Mesendoderm (in vitro differentiated cells): ENCODE data around the gene PNKP.

Source experiments
- DNase-seq: peaks from one replicate; pipeline ENCODE4 v3.0.0; 2013
- H2AK5ac ChIP-seq: 2 replicates; pipeline ENCODE4 v1.6.1; 2013; ENCODE audit warnings: low read length, inconsistent platforms
- H2BK120ac ChIP-seq: 2 replicates; pipeline ENCODE4 v1.6.1; 2013; ENCODE audit warnings: low read depth, mild to moderate bottlenecking, low read length, moderate library complexity, mixed read lengths
- H2BK15ac ChIP-seq: replicated peaks from 2 replicates; pipeline ENCODE4 v1.6.1; 2013; ENCODE audit warnings: low read depth, mild to moderate bottlenecking, moderate library complexity
- H2BK5ac ChIP-seq: 2 replicates; pipeline ENCODE4 v1.6.1; 2013; ENCODE audit warnings: low read length, inconsistent platforms
- H3K18ac ChIP-seq: 2 replicates; pipeline ENCODE4 v1.6.1; 2013; ENCODE audit warnings: mild to moderate bottlenecking, low read length, mixed read lengths
- H3K23ac ChIP-seq: one replicate; pipeline ENCODE4 v1.6.1; 2013; ENCODE audit warnings: low read length
- H3K27ac ChIP-seq: 2 replicates; pipeline ENCODE4 v1.5.1; 2013; ENCODE audit warnings: low read depth, mild to moderate bottlenecking, inconsistent platforms, low read length, moderate library complexity
- H3K27me3 ChIP-seq: 2 replicates; pipeline ENCODE4 v1.6.1; 2013; ENCODE audit warnings: low read length, control low read depth, mild to moderate bottlenecking, inconsistent platforms; ENCODE audit not compliant: insufficient read depth, poor library complexity
- H3K36me3 ChIP-seq: 2 replicates; pipeline ENCODE4 v1.6.1; 2013; ENCODE audit warnings: low read length, inconsistent platforms; ENCODE audit not compliant: control insufficient read depth, insufficient read depth
- H3K4ac ChIP-seq: one replicate; pipeline ENCODE4 v1.6.1; 2013; ENCODE audit warnings: low read depth, mild to moderate bottlenecking, low read length, moderate library complexity
- H3K4me1 ChIP-seq: 2 replicates; pipeline ENCODE4 v1.6.1; 2013; ENCODE audit warnings: low read depth, low read length, inconsistent platforms; ENCODE audit not compliant: control insufficient read depth
- H3K4me2 ChIP-seq: 2 replicates; pipeline ENCODE4 v1.6.1; 2013; ENCODE audit warnings: low read length
- H3K4me3 ChIP-seq: 2 replicates; pipeline ENCODE4 v1.5.1; 2013; ENCODE audit warnings: mild to moderate bottlenecking, low read length
- H3K56ac ChIP-seq: one replicate; pipeline ENCODE4 v1.6.1; 2013; ENCODE audit warnings: low read length
- H3K79me1 ChIP-seq: 2 replicates; pipeline ENCODE4 v1.6.1; 2013; ENCODE audit warnings: low read length, inconsistent platforms
- H3K79me2 ChIP-seq: 2 replicates; pipeline ENCODE4 v1.6.1; 2013; ENCODE audit warnings: mild to moderate bottlenecking, low read length; ENCODE audit not compliant: control insufficient read depth, insufficient read depth
- H3K9ac ChIP-seq: 2 replicates; pipeline ENCODE4 v1.6.1; 2013; ENCODE audit warnings: low read length, inconsistent platforms
- H4K5ac ChIP-seq: one replicate; pipeline ENCODE4 v1.6.1; 2013; ENCODE audit warnings: low read length
- H4K8ac ChIP-seq: one replicate; pipeline ENCODE4 v1.6.1; 2013; ENCODE audit warnings: low read depth, mild to moderate bottlenecking, control low read depth, low read length, moderate library complexity
- WGBS: extraction: QIAGEN DNeasy Blood & Tissue Kit; methylation state at CpG from one replicate; pipeline ENCODE4 v1.1.7; 2013; ENCODE audit warnings: low lambda C conversion rate, missing lambda C conversion rate; ENCODE audit not compliant: insufficient coverage; ENCODE audit errors: extremely low coverage; 5-methylcytosine and 5-hydroxymethylcytosine counted together

PNKP gene

GRCh38 chr19:49878744-49879070 is 11.3 kb upstream of the PNKP start:
- Histone ChIP-seq H2BK120ac (no peak overlapping the region), H3K79me2 (peaks cover 16% of the 10 kb centered on the region), H3K4ac (no peak overlapping the region), H3K23ac (no peak overlapping the region), H3K56ac (peak overlapping the region; percentile 84), H2BK5ac (peak overlapping the region; percentile 32), H2BK15ac (no peak overlapping the region), H4K5ac (no peak overlapping the region), H3K27ac (peak overlapping the region; percentile 27), H3K27me3 (no peaks in the 10 kb centered on the region), H4K8ac (no peak overlapping the region), H3K18ac (no peak overlapping the region), H2AK5ac (peak overlapping the region; percentile 61), H3K4me2 (peak overlapping the region; percentile 64), H3K4me3 (peak overlapping the region; percentile 78), H3K4me1 (peaks cover 4% of the 10 kb centered on the region), H3K79me1 (peaks cover 18% of the 10 kb centered on the region), H3K9ac (peak overlapping the region; percentile 87), H3K36me3 (peaks cover 4% of the 10 kb centered on the region)
- no CpG with 5 or more reads among the region's 9 CpGs for WGBS
- DNase-seq = no peak

DNA sequence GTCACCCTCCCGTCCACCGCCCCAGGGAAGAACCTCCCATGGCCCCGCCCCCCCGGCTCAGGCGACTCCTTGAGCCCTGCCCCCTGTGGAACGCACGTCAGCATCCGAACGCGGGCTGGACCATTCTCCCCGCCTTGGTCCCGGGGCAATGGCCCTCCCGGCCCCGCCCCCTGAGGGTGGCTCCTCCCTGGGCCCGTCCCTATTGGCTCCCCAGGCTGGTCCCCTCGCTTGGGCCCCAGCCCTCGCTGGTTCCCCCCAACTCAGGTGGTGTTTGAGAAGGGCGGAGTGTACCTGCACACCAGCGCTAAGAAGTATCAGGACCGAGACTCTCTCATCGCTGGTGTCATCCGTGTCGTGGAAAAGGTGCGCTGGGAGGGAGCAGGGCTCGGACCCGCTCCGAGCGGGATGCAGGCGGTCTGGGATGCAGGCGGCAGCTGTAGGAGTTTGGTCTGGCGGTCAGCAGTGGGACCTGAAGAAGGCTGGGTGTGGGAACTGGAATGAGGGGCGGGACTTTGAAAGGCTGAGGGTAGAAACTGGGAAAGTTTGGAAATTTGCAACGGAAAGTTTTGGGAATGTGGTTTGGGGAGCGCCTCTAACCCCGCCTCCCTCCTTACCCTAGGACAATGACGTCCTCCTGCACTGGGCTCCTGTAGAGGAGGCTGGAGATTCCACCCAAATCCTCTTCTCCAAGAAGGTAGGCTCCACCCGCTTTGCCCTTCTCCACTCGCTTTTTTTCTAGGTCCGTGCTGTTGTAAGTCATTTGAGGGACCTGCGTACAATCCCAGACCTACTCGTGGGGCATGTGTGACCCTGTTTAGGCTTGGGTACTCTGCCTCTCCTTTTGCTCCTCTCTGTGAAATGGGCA is 10.7 kb upstream of the PNKP start:
- no peaks in the 10 kb centered on the region for H3K27me3 ChIP-seq
- peak overlapping the region; percentile 87 for H3K9ac ChIP-seq
- peaks cover 4% of the 10 kb centered on the region for H3K4me1 ChIP-seq

GRCh38 chr19:49877020-49877878 is 9.9 kb upstream of the PNKP start, which contains the start of the genes AKT1S1 and TBC1D17:
TSS of gene AKT1S1 (minus strand) at chr19:49877355. CDS start at chr19:49873295, 4,060 bp downstream.
TSS of gene TBC1D17 (plus strand) at chr19:49877702. CDS start at chr19:49877724, 22 bp downstream.
- Histone ChIP-seq H3K4me1 (peaks cover 4% of the 10 kb centered on the region), H3K36me3 (no peaks in the 10 kb centered on the region), H3K27ac (peak within 1 kb of the TSS; percentile 86), H3K27me3 (no peaks in the 10 kb centered on the region), H3K4ac (peak within 1 kb of the TSS; percentile 60), H3K4me3 (peak within 1 kb of the TSS; percentile 84), H3K18ac (peak within 1 kb of the TSS; percentile 72), H3K9ac (peak within 1 kb of the TSS; percentile 94), H3K4me2 (peak within 1 kb of the TSS; percentile 91), H3K23ac (peak within 1 kb of the TSS; percentile 90), H2AK5ac (peak within 1 kb of the TSS; percentile 61), H2BK5ac (peak within 1 kb of the TSS; percentile 99), H3K56ac (peak within 1 kb of the TSS; percentile 100), H2BK120ac (peak within 1 kb of the TSS; percentile 24), H4K5ac (peak within 1 kb of the TSS; percentile 97), H2BK15ac (no peak within 1 kb of the TSS), H3K79me1 (peaks cover 18% of the 10 kb centered on the region), H3K79me2 (peaks cover 16% of the 10 kb centered on the region), H4K8ac (no peak within 1 kb of the TSS)
- DNase-seq = peak; percentile 100
- no CpG with 5 or more reads among the region's 61 CpGs for WGBS

More for the DNA sequence above, 10.7 kb upstream of the PNKP start:
- Histone ChIP-seq H3K4me3 (peak overlapping the region; percentile 84), H3K56ac (peak overlapping the region; percentile 96), H3K36me3 (peaks cover under 1% of the 10 kb centered on the region), H2AK5ac (peak overlapping the region; percentile 61), H2BK120ac (no peak overlapping the region), H4K5ac (no peak overlapping the region), H3K79me1 (peaks cover 18% of the 10 kb centered on the region), H2BK5ac (peak overlapping the region; percentile 32), H3K4ac (no peak overlapping the region), H3K27ac (peak overlapping the region; percentile 84), H3K4me2 (peak overlapping the region; percentile 64), H3K18ac (peak overlapping the region; percentile 69), H3K23ac (no peak overlapping the region), H4K8ac (no peak overlapping the region), H3K79me2 (peaks cover 16% of the 10 kb centered on the region), H2BK15ac (no peak overlapping the region)
- no CpG with 5 or more reads among the region's 41 CpGs for WGBS
- peak; percentile 99 for DNase-seq

DNA sequence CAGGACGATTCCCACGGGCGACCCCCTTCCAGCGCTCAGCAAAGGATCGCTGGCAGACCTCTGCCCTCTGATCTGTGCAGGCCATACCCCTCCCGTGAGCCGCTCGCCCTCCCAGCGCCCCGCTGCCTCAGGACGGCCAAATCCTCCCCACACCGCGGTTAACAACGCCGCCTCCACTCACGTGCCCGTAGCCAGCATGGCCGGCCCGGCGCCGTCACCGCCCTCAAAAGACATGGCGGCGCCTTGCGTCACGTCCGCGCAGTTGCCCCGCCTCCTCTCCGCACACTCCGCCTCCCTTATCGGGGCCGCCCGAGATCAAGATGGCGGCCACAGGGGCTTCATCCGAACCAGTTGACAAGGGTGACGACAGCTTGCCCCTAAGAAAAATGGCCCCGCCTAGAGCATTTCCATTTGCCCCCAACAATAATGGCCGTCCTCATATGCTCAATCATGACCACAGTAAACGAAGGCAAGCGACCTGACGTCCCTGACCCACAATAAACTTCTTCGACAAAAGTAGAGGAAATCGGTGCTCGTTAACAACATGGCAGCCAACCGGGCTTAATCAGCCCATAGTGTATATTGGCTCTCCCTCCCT is 9.1 kb upstream of the PNKP start:
- Histone ChIP-seq H2BK120ac (peak overlapping the region; percentile 24), H4K8ac (no peak overlapping the region), H3K9ac (peak overlapping the region; percentile 94), H2BK15ac (no peak overlapping the region), H3K79me2 (peaks cover 16% of the 10 kb centered on the region), H3K23ac (peak overlapping the region; percentile 90), H3K4ac (peak overlapping the region; percentile 60), H3K27me3 (no peaks in the 10 kb centered on the region), H3K36me3 (no peaks in the 10 kb centered on the region), H3K18ac (peak overlapping the region; percentile 72), H2AK5ac (no peak overlapping the region), H4K5ac (peak overlapping the region; percentile 97), H3K4me3 (peak overlapping the region; percentile 73), H2BK5ac (peak overlapping the region; percentile 99), H3K27ac (peak overlapping the region; percentile 86), H3K79me1 (peaks cover 18% of the 10 kb centered on the region), H3K56ac (peak overlapping the region; percentile 100), H3K4me2 (peak overlapping the region; percentile 91), H3K4me1 (peaks cover 4% of the 10 kb centered on the region)
- WGBS = no CpG with 5 or more reads among the region's 46 CpGs
- DNase-seq = peak; percentile 99

DNA sequence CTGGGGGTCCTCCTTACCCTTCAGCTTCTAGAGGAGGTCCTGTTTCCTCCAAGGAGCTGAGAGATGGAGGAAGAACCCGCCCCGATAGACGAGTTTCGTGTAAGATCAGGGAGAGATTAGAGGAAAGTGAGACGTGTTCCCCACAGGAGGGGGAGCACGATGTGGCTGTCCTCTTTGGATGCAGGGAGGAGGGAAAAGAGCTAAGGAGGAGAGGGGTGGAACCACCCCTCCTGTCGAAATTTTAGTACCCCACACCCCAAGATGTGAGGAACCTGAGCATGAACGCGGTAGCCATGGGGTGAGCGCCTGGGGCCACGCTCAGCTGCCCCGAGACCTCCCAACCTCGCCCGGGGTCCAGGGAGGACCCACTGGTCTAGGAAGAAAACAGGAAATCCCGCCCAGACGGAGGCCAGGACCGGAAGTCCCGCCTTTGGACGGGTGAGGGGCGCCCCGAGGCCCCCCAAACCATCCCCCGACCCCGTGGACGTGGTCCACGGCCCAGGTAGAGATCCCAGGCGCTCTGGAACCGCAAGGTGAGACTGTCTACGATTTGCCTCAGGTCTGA is 8.6 kb upstream of the PNKP start:
- H3K18ac ChIP-seq = peak overlapping the region; percentile 72
- peak overlapping the region; percentile 100 for H3K56ac ChIP-seq
- no peak overlapping the region for H2BK15ac ChIP-seq
- H3K79me2 ChIP-seq = peaks cover 16% of the 10 kb centered on the region
- peak overlapping the region; percentile 24 for H2BK120ac ChIP-seq
- H3K79me1 ChIP-seq = peaks cover 18% of the 10 kb centered on the region
- peak overlapping the region; percentile 90 for H3K23ac ChIP-seq
- H4K5ac ChIP-seq = no peak overlapping the region
- H3K27ac ChIP-seq = peak overlapping the region; percentile 86
- peak overlapping the region; percentile 67 for H2BK5ac ChIP-seq
- no peaks in the 10 kb centered on the region for H3K36me3 ChIP-seq
- H3K4ac ChIP-seq = peak overlapping the region; percentile 75
- H2AK5ac ChIP-seq = peak overlapping the region; percentile 20
- peak; percentile 67 for DNase-seq
- H3K9ac ChIP-seq = peak overlapping the region; percentile 94
- WGBS = no CpG with 5 or more reads among the region's 28 CpGs
- peak overlapping the region; percentile 52 for H3K4me2 ChIP-seq
- peaks cover 4% of the 10 kb centered on the region for H3K4me1 ChIP-seq
- no peak overlapping the region for H4K8ac ChIP-seq
- peak overlapping the region; percentile 73 for H3K4me3 ChIP-seq
- H3K27me3 ChIP-seq = no peaks in the 10 kb centered on the region
